Caco-2 (cell line): ENCODE measurements around the gene CYP20A1. TPM values are rescaled to one million over a fixed set of nuclear protein-coding genes. Genes with fewer than 3 reads are reported as not detected.

ENCODE experiments used
- BruUV-seq: library from RNA; stranded (reverse); fragments of 400-500 nt; replicated peaks from 2 replicates; lab custom pipeline; 2021; lab: Mats Ljungman, UMichigan
- CTCF ChIA-PET: fragments of 300-600 bp; sonication (Branson Sonifier 250); formaldehyde crosslinking; loops from one replicate; lab custom pipeline; 2022; ENCODE audit warnings: antibody characterized with exemption; lab: Charles Lee
- POLR2A ChIA-PET: fragments of 300-600 bp; sonication (Branson Sonifier 250); formaldehyde crosslinking; loops from one replicate; lab custom pipeline; 2022; ENCODE audit warnings: antibody characterized with exemption; lab: Charles Lee
- DNase-seq, 2 experiments: peaks; one replicate each; pipeline versions ENCODE4 v3.0.0 to v3.0.0-alpha.2; 2020 to 2022
- H3K27me3 ChIP-seq: replicated peaks from 2 replicates; pipeline ENCODE4 v1.6.0; 2011; ENCODE audit warnings: low read length; ENCODE audit not compliant: control insufficient read depth, insufficient read depth
- H3K36me3 ChIP-seq: 2 replicates; pipeline ENCODE4 v1.5.1; 2011; ENCODE audit warnings: low read length; ENCODE audit not compliant: control insufficient read depth, insufficient read depth
- H3K4me1 ChIP-seq: fragments of 250-450 bp; sonication (Bioruptor Pico); 2 replicates; pipeline ENCODE4 v1.5.1; 2020; ENCODE audit warnings: mild to moderate bottlenecking
- H3K4me3 ChIP-seq: 2 replicates; pipeline ENCODE4 v1.5.1; 2011; ENCODE audit warnings: low read depth, mild to moderate bottlenecking, control low read depth, low read length
- H3K9me3 ChIP-seq: fragments of 250-450 bp; sonication (Bioruptor Pico); 2 replicates; pipeline ENCODE4 v1.5.1; 2020; ENCODE audit warnings: mild to moderate bottlenecking, moderate library complexity
- H3K27ac Mint-ChIP-seq: one replicate; pipeline ENCODE4 v1.8.0; 2022; ENCODE audit warnings: mixed read lengths; ENCODE audit not compliant: unreplicated experiment
- H3K27me3 Mint-ChIP-seq: one replicate; pipeline ENCODE4 v1.8.0; 2022; ENCODE audit warnings: mixed read lengths; ENCODE audit not compliant: insufficient read depth, unreplicated experiment
- H3K36me3 Mint-ChIP-seq: one replicate; pipeline ENCODE4 v1.8.0; 2022; ENCODE audit warnings: mild to moderate bottlenecking, mixed read lengths; ENCODE audit not compliant: insufficient read depth, unreplicated experiment
- H3K4me1 Mint-ChIP-seq: one replicate; pipeline ENCODE4 v1.8.0; 2022; ENCODE audit warnings: low read depth, mixed read lengths; ENCODE audit not compliant: unreplicated experiment
- H3K4me3 Mint-ChIP-seq: one replicate; pipeline ENCODE4 v1.8.0; 2022; ENCODE audit warnings: mild to moderate bottlenecking, moderate library complexity, mixed read lengths; ENCODE audit not compliant: unreplicated experiment
- H3K9me3 Mint-ChIP-seq: one replicate; pipeline ENCODE4 v1.8.0; 2022; ENCODE audit warnings: mixed read lengths; ENCODE audit not compliant: unreplicated experiment
- CTCF ChIP-seq, 2 experiments: fragments of 200-600 bp in 1 of 2; IDR thresholded peaks; 1 replicate in 1 of 2; 2 replicates in 1 of 2; pipeline versions ENCODE4 v1.5.1 to v1.8.0; 2011 to 2022; ENCODE audit warnings: antibody characterized with exemption in 1 of 2, control low read depth in 1 of 2, inconsistent platforms in 1 of 2, low read depth in 1 of 2, low read length in 1 of 2, mild to moderate bottlenecking in 1 of 2, moderate library complexity in 1 of 2; ENCODE audit not compliant: insufficient read depth in 1 of 2, severe bottlenecking in 1 of 2, unreplicated experiment in 1 of 2
- intact Hi-C: fragments of 100-400 bp; cut with micrococcal nuclease; formaldehyde crosslinking; loops from one replicate; pipeline ENCODE4 v1.10.0; 2022; ENCODE audit not compliant: unreplicated experiment
- total RNA-seq: library from RNA; stranded (reverse); gene quantifications from 2 replicates; pipeline ENCODE4 v1.2.3, GENCODE V29; 2022

CYP20A1 gene
- total RNA-seq, 1 experiment from 2014 or later = 39.3 TPM

DNA sequence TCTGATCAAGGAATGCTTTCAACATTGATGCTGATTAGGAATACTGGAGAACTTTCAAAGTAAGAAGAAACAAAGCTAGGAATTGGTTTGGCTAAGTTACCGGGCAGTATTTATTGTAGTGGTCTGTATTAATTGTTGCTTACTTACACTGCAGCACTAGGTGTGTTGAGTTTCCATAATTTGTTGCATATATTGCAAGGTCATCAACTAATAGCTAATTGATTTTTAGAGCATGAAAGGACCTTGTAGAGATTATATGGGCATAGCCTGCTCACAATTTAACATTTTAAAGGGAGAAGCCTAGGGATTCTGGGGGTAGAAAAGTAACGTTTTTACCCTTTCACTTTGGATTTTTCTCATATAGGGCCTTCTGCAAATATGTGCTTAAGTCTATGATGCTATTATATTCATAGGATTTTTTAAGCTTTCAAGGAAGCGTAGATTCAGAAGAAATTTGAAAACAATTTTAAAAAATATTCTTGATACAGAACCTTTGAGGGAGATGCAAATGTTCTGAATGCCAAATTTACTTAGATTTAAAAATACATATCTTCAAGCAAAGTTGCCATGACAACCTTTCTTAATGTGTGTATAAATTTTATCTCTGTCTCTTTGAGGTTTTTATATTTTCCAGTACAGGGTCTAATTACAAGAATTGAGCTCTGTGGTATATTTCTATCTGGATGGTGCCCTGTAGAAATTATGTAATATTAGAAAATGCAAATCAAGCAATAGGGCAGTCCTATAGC, 72.0 kb downstream of the CYP20A1 start:
- no peak overlapping the region for H3K4me3 ChIP-seq
- TF ChIP-seq CTCF (IDR thresholded peaks at IDR 0.05; ENCODE audit: insufficient read depth in 1 of 2, low read depth in 1 of 2, low read length in 1 of 2, severe bottlenecking in 1 of 2, unreplicated experiment in 1 of 2) = no peak
- H3K27me3 Mint-ChIP-seq = no peaks in the 10 kb centered on the region
- intact Hi-C loops = no loop called here
- no peaks in the 10 kb centered on the region for H3K9me3 ChIP-seq
- no peaks in the 10 kb centered on the region for H3K27me3 ChIP-seq
- H3K36me3 Mint-ChIP-seq = no peaks in the 10 kb centered on the region
- no peaks in the 10 kb centered on the region for H3K9me3 Mint-ChIP-seq
- H3K4me1 ChIP-seq = no peaks in the 10 kb centered on the region
- no peak for DNase-seq
- H3K36me3 ChIP-seq = no peaks in the 10 kb centered on the region
- POLR2A ChIA-PET = interaction anchor here (0.5 kb wide), 1 partner anchor 820 kb away, joined by 3 read pairs; no protein-coding TSS in a partner anchor
- no TSS peak for BruUV-seq
- no peak overlapping the region for H3K4me3 Mint-ChIP-seq
- H3K4me1 Mint-ChIP-seq = no peaks in the 10 kb centered on the region
- H3K27ac Mint-ChIP-seq = no peak overlapping the region
- CTCF ChIA-PET = no interaction called here

DNA sequence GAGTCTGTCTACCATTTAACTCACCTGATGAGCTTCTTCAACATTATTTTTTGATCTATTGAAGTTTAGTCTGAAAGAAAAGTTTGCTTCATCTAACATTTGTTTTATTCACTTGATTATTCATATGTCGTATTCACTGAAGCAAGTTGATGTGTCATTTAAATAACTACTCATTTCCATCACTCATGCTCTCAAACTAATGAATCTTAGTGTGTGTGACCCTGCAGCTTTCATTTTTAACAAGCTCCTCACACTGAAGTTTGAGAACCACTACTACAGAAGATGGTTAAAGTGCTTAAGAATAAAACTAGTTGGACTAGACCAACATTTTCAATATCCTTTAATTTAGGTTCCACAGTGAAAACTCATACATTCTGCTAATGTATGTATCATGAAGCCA, 87.5 kb downstream of the CYP20A1 start:
- peaks cover 14% of the 10 kb centered on the region for H3K4me1 Mint-ChIP-seq
- no TSS peak for BruUV-seq
- no peaks in the 10 kb centered on the region for H3K27me3 ChIP-seq
- POLR2A ChIA-PET = no interaction called here
- DNase-seq = no peak
- no peak overlapping the region for H3K4me3 ChIP-seq
- peaks cover 6% of the 10 kb centered on the region; the same call in 1 of the 2 replicates for H3K4me1 ChIP-seq
- no peaks in the 10 kb centered on the region for H3K27me3 Mint-ChIP-seq
- CTCF ChIA-PET = no interaction called here
- H3K9me3 Mint-ChIP-seq = no peaks in the 10 kb centered on the region
- no peak overlapping the region for H3K4me3 Mint-ChIP-seq
- TF ChIP-seq CTCF (IDR thresholded peaks at IDR 0.05; ENCODE audit: insufficient read depth in 1 of 2, low read depth in 1 of 2, low read length in 1 of 2, severe bottlenecking in 1 of 2, unreplicated experiment in 1 of 2) = no peak
- intact Hi-C loops = no loop called here
- H3K27ac Mint-ChIP-seq = no peak overlapping the region
- H3K36me3 ChIP-seq = no peaks in the 10 kb centered on the region
- peaks cover 11% of the 10 kb centered on the region for H3K36me3 Mint-ChIP-seq
- H3K9me3 ChIP-seq = no peaks in the 10 kb centered on the region

DNA sequence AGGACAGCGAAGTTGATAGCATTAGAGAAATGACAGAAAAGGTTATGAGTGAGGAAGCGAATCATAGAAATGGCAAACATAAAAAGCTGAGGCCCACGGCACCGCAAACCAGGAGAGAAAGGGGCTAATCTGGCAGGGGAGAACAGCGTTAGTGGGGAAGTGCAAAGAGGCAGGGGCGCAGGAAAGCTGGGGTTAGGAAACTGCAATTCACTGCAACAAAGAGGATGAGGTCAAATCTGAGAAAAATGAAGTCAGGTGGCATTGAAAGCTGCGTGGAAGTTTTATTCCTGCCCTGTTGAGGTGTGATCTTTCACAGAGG, 88.7 kb downstream of the CYP20A1 start:
- Mint-ChIP-seq H3K27me3 (no peaks in the 10 kb centered on the region), H3K4me1 (peaks cover 14% of the 10 kb centered on the region), H3K9me3 (no peaks in the 10 kb centered on the region), H3K27ac (peak overlapping the region; percentile 84), H3K36me3 (peaks cover 11% of the 10 kb centered on the region), H3K4me3 (peak overlapping the region; percentile 76)
- H3K36me3 ChIP-seq = no peaks in the 10 kb centered on the region
- POLR2A ChIA-PET = no interaction called here
- TF ChIP-seq CTCF (IDR thresholded peaks at IDR 0.05; ENCODE audit: insufficient read depth in 1 of 2, low read depth in 1 of 2, low read length in 1 of 2, severe bottlenecking in 1 of 2, unreplicated experiment in 1 of 2) = no peak
- intact Hi-C loops = no loop called here
- H3K9me3 ChIP-seq = no peaks in the 10 kb centered on the region
- H3K4me1 ChIP-seq = peaks cover 6% of the 10 kb centered on the region; the same call in 1 of the 2 replicates
- CTCF ChIA-PET = interaction anchor here (0.7 kb wide), 1 partner anchor 534 kb away, joined by 3 read pairs; no protein-coding TSS in a partner anchor
- DNase-seq = no peak
- H3K27me3 ChIP-seq = no peaks in the 10 kb centered on the region
- BruUV-seq = no TSS peak
- H3K4me3 ChIP-seq = peak overlapping the region; percentile 91
